Measurements from ENCODE around the gene SLC25A19.

GRCh38 chr17:75231741-75232464, 57.3 kb downstream of the SLC25A19 start:
- TF ChIP-seq CTCF (IDR thresholded peaks at IDR 0.05; ENCODE audit: low read depth, low read length) = no peak
- TF ChIP-seq POLR2A (IDR thresholded peaks at IDR 0.05; ENCODE audit: extremely low read depth, insufficient read length) = no peak
- TF ChIP-seq MAX (IDR thresholded peaks at IDR 0.05; ENCODE audit: low read depth, low read length) = no peak
